ACC112 (cell line): Measurements from ENCODE around the gene BOK.

Source experiments
- H2AFZ ChIP-seq: fragments of 200-600 bp; sonication (generic); one replicate; pipeline ENCODE4 v1.6.0; 2017; ENCODE audit warnings: antibody characterized with exemption, low read length; ENCODE audit not compliant: unreplicated experiment
- H3K27ac ChIP-seq: fragments of 200-600 bp; sonication (generic); 2 replicates; pipeline ENCODE4 v1.5.1; 2014; ENCODE audit warnings: low read depth, mild to moderate bottlenecking, antibody characterized with exemption, low read length, moderate library complexity
- H3K27me3 ChIP-seq: fragments of 200-600 bp; sonication (generic); 2 replicates; pipeline ENCODE4 v1.6.1; 2014; ENCODE audit warnings: mild to moderate bottlenecking, antibody characterized with exemption, low read length, moderate library complexity, mixed read lengths; ENCODE audit not compliant: insufficient read depth
- H3K36me3 ChIP-seq: fragments of 200-600 bp; sonication (generic); 2 replicates; pipeline ENCODE4 v1.6.1; 2016; ENCODE audit warnings: mild to moderate bottlenecking, antibody characterized with exemption, low read length, moderate library complexity, mixed read lengths; ENCODE audit not compliant: insufficient read depth
- H3K4me1 ChIP-seq: fragments of 200-600 bp; sonication (generic); one replicate; pipeline ENCODE4 v1.6.1; 2016; ENCODE audit warnings: low read length, mixed read lengths; ENCODE audit not compliant: insufficient read depth, unreplicated experiment, control insufficient read depth
- H3K4me3 ChIP-seq: fragments of 200-600 bp; sonication (generic); 2 replicates; pipeline ENCODE4 v1.5.1; 2014; ENCODE audit warnings: mild to moderate bottlenecking, low read depth, low read length
- H3K79me2 ChIP-seq: fragments of 200-600 bp; sonication (generic); one replicate; pipeline ENCODE4 v1.6.0; 2016; ENCODE audit warnings: low read length; ENCODE audit not compliant: control insufficient read depth, unreplicated experiment, insufficient read depth

The BOK gene

GRCh38 chr2:241592126-241592845, 33.7 kb downstream of the BOK start:
- no peak overlapping the region for H3K27ac ChIP-seq
- peaks cover 23% of the 10 kb centered on the region for H3K36me3 ChIP-seq

DNA sequence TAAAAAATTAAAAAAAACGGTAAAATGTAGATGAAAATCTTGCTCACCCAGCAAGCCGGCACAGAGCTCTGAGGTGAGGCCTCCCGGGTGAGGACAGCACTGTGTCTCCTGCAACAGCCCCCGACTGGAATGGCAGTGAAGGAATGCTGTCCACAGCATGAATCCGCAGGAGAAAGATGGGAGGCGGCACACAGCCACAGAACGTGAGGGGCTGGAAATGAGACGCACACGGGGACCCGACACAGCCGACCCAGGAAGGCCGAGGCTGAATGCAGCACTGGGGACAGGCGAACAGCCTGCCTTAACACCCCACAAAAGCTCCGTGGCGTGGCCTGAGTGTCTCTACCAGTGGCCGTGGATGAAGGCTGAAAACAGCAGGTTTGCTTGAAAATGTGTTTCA, 34.7 kb downstream of the BOK start:
- Histone ChIP-seq H3K27ac (no peak overlapping the region), H2AFZ (no peak overlapping the region), H3K79me2 (no peaks in the 10 kb centered on the region), H3K36me3 (peaks cover 14% of the 10 kb centered on the region; the same call in 1 of the 2 replicates), H3K4me3 (no peak overlapping the region), H3K4me1 (peaks cover 9% of the 10 kb centered on the region), H3K27me3 (no peaks in the 10 kb centered on the region)

More at GRCh38 chr2:241592126-241592845, 33.7 kb downstream of the BOK start:
- Histone ChIP-seq H3K4me1 (no peaks in the 10 kb centered on the region), H2AFZ (no peak overlapping the region), H3K4me3 (no peak overlapping the region), H3K27me3 (no peaks in the 10 kb centered on the region), H3K79me2 (peaks cover under 1% of the 10 kb centered on the region)

DNA sequence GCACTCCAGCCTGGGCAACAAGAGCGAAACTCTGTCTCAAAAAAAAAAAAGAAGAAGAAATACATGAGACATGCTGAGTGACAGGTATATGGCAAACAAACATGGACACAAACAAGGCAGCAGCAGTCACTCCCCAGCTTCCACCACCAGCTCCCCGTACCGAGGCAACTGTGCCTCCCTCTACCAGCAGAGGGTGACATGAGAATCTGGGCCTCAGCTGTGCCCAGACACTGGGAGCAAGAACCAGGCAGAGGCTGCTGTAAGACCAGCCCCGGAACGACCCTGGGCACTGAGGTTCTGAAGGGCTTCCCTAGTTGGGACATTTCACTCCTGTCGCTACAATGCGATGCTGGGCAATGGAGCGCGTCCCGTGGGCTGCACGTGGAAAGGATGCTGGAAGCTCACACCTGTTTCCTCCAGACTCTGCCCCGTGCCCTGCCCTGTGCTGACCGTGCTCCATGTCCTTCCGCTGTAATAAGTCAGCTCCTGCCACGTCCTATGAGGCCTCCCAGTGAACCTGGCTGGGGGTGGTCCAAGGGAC, 37.1 kb downstream of the BOK start:
- H3K27me3 ChIP-seq = no peaks in the 10 kb centered on the region

GRCh38 chr2:241597561-241597960, 39.0 kb downstream of the BOK start:
- no peak overlapping the region for H3K27ac ChIP-seq
- peaks cover 17% of the 10 kb centered on the region for H3K4me1 ChIP-seq
- 0 out of 2 replicates have a peak, but pooled peaks cover 5% of the 10 kb centered on the region for H3K36me3 ChIP-seq
- H3K4me3 ChIP-seq = no peak overlapping the region
- no peaks in the 10 kb centered on the region for H3K27me3 ChIP-seq
- H2AFZ ChIP-seq = no peak overlapping the region
- no peaks in the 10 kb centered on the region for H3K79me2 ChIP-seq

More for the DNA sequence above, 37.1 kb downstream of the BOK start:
- Histone ChIP-seq H3K27ac (no peak overlapping the region), H2AFZ (no peak overlapping the region), H3K79me2 (no peaks in the 10 kb centered on the region), H3K4me3 (no peak overlapping the region), H3K36me3 (peaks cover 9% of the 10 kb centered on the region; the same call in 1 of the 2 replicates), H3K4me1 (peaks cover 17% of the 10 kb centered on the region)

GRCh38 chr2:241598061-241598460, 39.5 kb downstream of the BOK start:
- Histone ChIP-seq H2AFZ (no peak overlapping the region), H3K36me3 (0 out of 2 replicates have a peak, but pooled peaks cover 5% of the 10 kb centered on the region), H3K27me3 (no peaks in the 10 kb centered on the region), H3K27ac (no peak overlapping the region), H3K4me3 (no peak overlapping the region), H3K4me1 (peaks cover 17% of the 10 kb centered on the region), H3K79me2 (no peaks in the 10 kb centered on the region)

GRCh38 chr2:241598487-241598886, 39.9 kb downstream of the BOK start:
- peaks cover 17% of the 10 kb centered on the region for H3K4me1 ChIP-seq
- H3K4me3 ChIP-seq = no peak overlapping the region
- H3K27me3 ChIP-seq = no peaks in the 10 kb centered on the region
- no peaks in the 10 kb centered on the region for H3K79me2 ChIP-seq
- H3K27ac ChIP-seq = no peak overlapping the region
- H3K36me3 ChIP-seq = peaks cover 6% of the 10 kb centered on the region; the same call in 1 of the 2 replicates
- H2AFZ ChIP-seq = no peak overlapping the region

GRCh38 chr2:241599615-241600014, 41.1 kb downstream of the BOK start:
- H2AFZ ChIP-seq = no peak overlapping the region
- peaks cover 17% of the 10 kb centered on the region for H3K4me1 ChIP-seq
- no peak overlapping the region for H3K4me3 ChIP-seq
- no peaks in the 10 kb centered on the region for H3K79me2 ChIP-seq
- H3K36me3 ChIP-seq = peaks cover 8% of the 10 kb centered on the region; the same call in 1 of the 2 replicates
- H3K27ac ChIP-seq = no peak overlapping the region
- no peaks in the 10 kb centered on the region for H3K27me3 ChIP-seq

DNA sequence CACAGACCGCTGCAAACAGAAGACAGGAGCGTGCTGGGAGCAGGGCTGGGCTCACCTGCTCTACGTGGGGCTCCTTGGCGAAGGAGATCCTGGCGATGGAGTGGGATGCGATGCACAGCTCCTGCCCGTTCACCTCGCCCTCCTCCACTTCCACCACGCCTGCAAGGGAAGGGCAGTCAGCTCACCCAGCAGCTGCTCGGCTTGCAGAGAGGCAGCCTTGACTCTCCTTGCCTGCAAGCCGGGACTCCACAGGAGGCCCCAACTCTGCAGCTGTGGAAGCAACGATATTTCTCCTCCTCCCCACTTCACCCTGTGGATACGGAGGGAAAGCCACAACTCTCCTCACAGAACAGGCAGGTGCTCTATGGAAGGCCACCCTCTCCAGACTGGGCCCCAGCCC, 43.3 kb downstream of the BOK start:
- H3K4me3 ChIP-seq = no peak overlapping the region
- no peak overlapping the region for H3K27ac ChIP-seq
- H2AFZ ChIP-seq = no peak overlapping the region
- peaks cover 17% of the 10 kb centered on the region for H3K4me1 ChIP-seq
- H3K79me2 ChIP-seq = no peaks in the 10 kb centered on the region
- H3K36me3 ChIP-seq = peaks cover 6% of the 10 kb centered on the region; the same call in 1 of the 2 replicates
- no peaks in the 10 kb centered on the region for H3K27me3 ChIP-seq

DNA sequence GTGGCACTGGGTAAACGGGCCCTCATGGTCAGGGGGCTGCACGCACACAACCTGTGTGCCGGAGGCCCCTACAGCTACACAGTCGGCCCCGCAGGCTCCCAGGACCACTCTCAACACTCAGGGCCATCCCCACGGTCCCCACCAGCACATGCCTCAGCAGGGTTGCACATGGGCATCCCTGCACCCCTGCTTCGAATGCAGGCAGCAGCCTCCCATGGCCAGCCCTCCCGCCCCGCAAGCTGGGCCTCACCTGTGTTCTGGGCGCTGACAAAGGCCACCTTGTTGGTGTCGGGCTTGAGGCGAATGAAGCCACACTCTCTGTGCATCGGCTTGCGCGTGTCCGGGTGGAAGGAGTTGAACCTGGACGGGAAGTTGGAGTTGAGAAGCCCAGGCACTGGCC, 44.2 kb downstream of the BOK start:
- Histone ChIP-seq H3K79me2 (no peaks in the 10 kb centered on the region), H3K36me3 (peaks cover 6% of the 10 kb centered on the region; the same call in 1 of the 2 replicates), H2AFZ (no peak overlapping the region), H3K27ac (no peak overlapping the region), H3K27me3 (no peaks in the 10 kb centered on the region), H3K4me1 (peaks cover 13% of the 10 kb centered on the region), H3K4me3 (no peak overlapping the region)

DNA sequence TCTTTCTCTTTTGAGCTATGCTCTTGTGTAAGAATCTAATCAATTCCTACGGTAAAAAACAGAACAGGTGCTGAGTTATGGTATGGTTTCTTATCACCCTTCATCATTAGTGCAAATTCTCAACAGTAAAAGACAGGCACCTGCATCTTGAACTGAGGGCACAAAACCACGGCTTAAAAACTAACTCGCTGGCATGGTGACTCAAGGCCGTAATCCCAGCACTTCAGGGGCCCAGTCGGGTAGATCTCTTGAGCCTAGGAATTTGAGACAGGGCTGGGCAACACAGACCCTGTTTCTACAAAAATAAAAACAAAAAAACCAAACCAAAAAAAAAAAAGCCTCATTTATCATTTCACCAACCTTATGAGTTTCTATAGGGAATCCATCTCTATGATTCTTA, 45.1 kb downstream of the BOK start:
- Histone ChIP-seq H3K27ac (no peak overlapping the region), H2AFZ (no peak overlapping the region), H3K36me3 (peaks cover 6% of the 10 kb centered on the region; the same call in 1 of the 2 replicates), H3K4me3 (no peak overlapping the region), H3K79me2 (peaks cover 2% of the 10 kb centered on the region), H3K27me3 (no peaks in the 10 kb centered on the region), H3K4me1 (peaks cover 3% of the 10 kb centered on the region)

GRCh38 chr2:241606186-241606585, 47.6 kb downstream of the BOK start:
- Histone ChIP-seq H3K36me3 (peaks cover 3% of the 10 kb centered on the region; the same call in 1 of the 2 replicates), H3K27me3 (no peaks in the 10 kb centered on the region), H2AFZ (no peak overlapping the region)

More at GRCh38 chr2:241606186-241606585, 47.6 kb downstream of the BOK start:
- H3K27ac ChIP-seq = no peak overlapping the region
- H3K79me2 ChIP-seq = peaks cover 16% of the 10 kb centered on the region
- H3K4me1 ChIP-seq = peaks cover 3% of the 10 kb centered on the region
- no peak overlapping the region for H3K4me3 ChIP-seq
